HepG2 (cell line): ENCODE data around the gene RNF25. TPM values are rescaled to one million over a fixed set of nuclear protein-coding genes. Genes with fewer than 3 reads are reported as not detected.
A peak's percentile ranks its signal among the peaks of the same experiment; 100 is the strongest.

Source experiments
- FOXP4 ChIP-seq: sonication (generic); formaldehyde crosslinking; IDR thresholded peaks from 2 replicates; pipeline ENCODE4 v1.4.0; 2020; ENCODE audit warnings: missing genetic modification reagents
- GATA4 ChIP-seq: sonication (generic); IDR thresholded peaks from 2 replicates; pipeline ENCODE4 v1.6.1; 2016; ENCODE audit warnings: antibody characterized with exemption, low read depth, borderline replicate concordance
- HOXA5 ChIP-seq: sonication (generic); formaldehyde crosslinking; IDR thresholded peaks from 2 replicates; pipeline ENCODE4 v1.4.0; 2020; ENCODE audit warnings: missing genetic modification reagents
- NR2F2 ChIP-seq: IDR thresholded peaks from 2 replicates; pipeline ENCODE4 v1.6.1; 2012; ENCODE audit warnings: low read depth, inconsistent platforms, borderline replicate concordance
- RFX3 ChIP-seq: IDR thresholded peaks from 2 replicates; pipeline ENCODE4 v1.6.1; 2016; ENCODE audit warnings: missing biosample characterization, missing genetic modification reagents
- SMYD3 ChIP-seq: sonication (generic); formaldehyde crosslinking; IDR thresholded peaks from 2 replicates; pipeline ENCODE4 v1.8.1; 2023; ENCODE audit warnings: mild to moderate bottlenecking, missing genetic modification reagents
- TEF ChIP-seq: sonication (generic); formaldehyde crosslinking; IDR thresholded peaks from 2 replicates; pipeline ENCODE4 v1.5.0; 2020; ENCODE audit warnings: missing genetic modification reagents
- TOE1 ChIP-seq: sonication (generic); formaldehyde crosslinking; IDR thresholded peaks from 2 replicates; pipeline ENCODE4 v1.4.0; 2020; ENCODE audit warnings: mild to moderate bottlenecking, missing genetic modification reagents
- TP53 ChIP-seq: sonication (generic); formaldehyde crosslinking; conservative IDR thresholded peaks from 2 replicates; pipeline ENCODE4 v1.4.0; 2020; ENCODE audit warnings: missing genetic modification reagents
- ZBTB10 ChIP-seq: sonication (generic); formaldehyde crosslinking; IDR thresholded peaks from 2 replicates; pipeline ENCODE4 v1.4.0; 2020; ENCODE audit warnings: missing genetic modification reagents, borderline replicate concordance
- ZBTB3 ChIP-seq: sonication (generic); formaldehyde crosslinking; IDR thresholded peaks from 2 replicates; pipeline ENCODE4 v1.4.0; 2020; ENCODE audit warnings: low read depth, mild to moderate bottlenecking, moderate library complexity, missing genetic modification reagents, borderline replicate concordance
- ZFAT ChIP-seq: sonication (generic); formaldehyde crosslinking; conservative IDR thresholded peaks from 2 replicates; pipeline ENCODE4 v1.8.1; 2023; ENCODE audit warnings: missing genetic modification reagents, inconsistent platforms
- ZFYVE20 ChIP-seq: sonication (generic); formaldehyde crosslinking; IDR thresholded peaks from 2 replicates; pipeline ENCODE4 v1.8.0; 2023; ENCODE audit warnings: low read depth, mild to moderate bottlenecking, moderate library complexity, missing genetic modification reagents, borderline replicate concordance
- ZNF142 ChIP-seq: sonication (generic); formaldehyde crosslinking; IDR thresholded peaks from 2 replicates; pipeline ENCODE4 v1.4.0; 2020; ENCODE audit warnings: missing genetic modification reagents
- ZNF333 ChIP-seq: sonication (generic); formaldehyde crosslinking; IDR thresholded peaks from 2 replicates; pipeline ENCODE4 v1.4.0; 2020; ENCODE audit warnings: mild to moderate bottlenecking, missing genetic modification reagents, borderline replicate concordance
- ZNF33A ChIP-seq: sonication (generic); formaldehyde crosslinking; IDR thresholded peaks from 2 replicates; pipeline ENCODE4 v1.5.1; 2020; ENCODE audit warnings: missing genetic modification reagents, mild to moderate bottlenecking, moderate library complexity, borderline replicate concordance
- ZNF878 ChIP-seq: sonication (generic); formaldehyde crosslinking; IDR thresholded peaks from 2 replicates; pipeline ENCODE4 v1.8.1; 2023; ENCODE audit warnings: mild to moderate bottlenecking, missing genetic modification reagents, moderate library complexity
- polyA plus RNA-seq, 8 experiments: library from polyadenylated mRNA; depleted of rRNA in 3 of 8; stranded (reverse) in 7 of 8; unstranded in 1 of 8; fragments of >200 nt; fragmentation: Illumina TruSeq in 4 of 8; extraction: Trizol in 4 of 8; gene quantifications; 2 replicates each; pipeline versions ENCODE4 v1.2.1 to v1.2.3, GENCODE V29; 2011 to 2016; ENCODE audit warnings: low read depth in 4 of 8, missing spikeins in 1 of 8, mixed read lengths in 1 of 8; ENCODE audit not compliant: insufficient read depth in 1 of 8
- total RNA-seq, 5 experiments: library from RNA; depleted of rRNA; stranded (reverse); fragments of >200 nt; fragmentation: Illumina TruSeq; extraction: Trizol; gene quantifications; 2 replicates each; pipeline ENCODE4 v1.2.3, GENCODE V29; 2016; ENCODE audit warnings: low read depth in 1 of 5

The RNF25 gene
- total and polyA plus RNA-seq, 2 of the 13 experiments (the other 11 are each of a cell fraction or from before 2014, with no cell fraction given): 37.0 to 87.6 TPM

GRCh38 chr2:218671654-218672566 lies at the start of gene RNF25, which contains the start of gene STK36 (continued):
- no peak for TF ChIP-seq ZBTB10 (CRISPR knock-in tag)
- TF ChIP-seq ZNF878 (CRISPR knock-in tag): no peak
- TF ChIP-seq SMYD3: 0 out of 2 replicates have a peak, but pooled peaks have one; percentile 40
- TF ChIP-seq TOE1 (CRISPR knock-in tag): no peak
- no peak for TF ChIP-seq ZNF33A (CRISPR knock-in tag)
- peak; percentile 91 for TF ChIP-seq RFX3 (CRISPR knock-in tag)
- TF ChIP-seq TP53 (CRISPR knock-in tag): no peak
- no peak for TF ChIP-seq ZFAT
- TF ChIP-seq ZFYVE20 (CRISPR knock-in tag): no peak
- TF ChIP-seq HOXA5 (CRISPR knock-in tag): no peak
- TF ChIP-seq ZBTB3 (CRISPR knock-in tag): 0 out of 2 replicates have a peak, but pooled peaks have one; percentile 38
- 0 out of 2 replicates have a peak, but pooled peaks have one; percentile 36 for TF ChIP-seq NR2F2
- TF ChIP-seq TEF (CRISPR knock-in tag): no peak
- TF ChIP-seq GATA4: 0 out of 2 replicates have a peak, but pooled peaks have one; percentile 28
- no peak for TF ChIP-seq ZNF333 (CRISPR knock-in tag)
- TF ChIP-seq FOXP4: 0 out of 2 replicates have a peak, but pooled peaks have one; percentile 11
- TF ChIP-seq ZNF142 (CRISPR knock-in tag): no peak
